Activated CD8-positive, alpha-beta T cell treated with anti-CD3 and anti-CD28 coated beads for 36 hours (primary cell): ENCODE data around the gene RSPH6A. TPM values are rescaled to one million over a fixed set of nuclear protein-coding genes. Genes with fewer than 3 reads are reported as not detected.

Experiments used
- ATAC-seq: fragments of 200-7000 bp; cut with Tn5 transposase; one replicate; pipeline ENCODE4 v1.10.0; 2021; ENCODE audit warnings: mild to moderate bottlenecking, moderate library complexity
- CTCF ChIA-PET: fragments of 350-600 bp; sonication (Branson Sonifier 250); formaldehyde crosslinking; loops from one replicate; lab custom pipeline; 2021; ENCODE audit warnings: antibody characterized with exemption; lab: Charles Lee
- POLR2A ChIA-PET: fragments of 350-600 bp; sonication (Branson Sonifier 250); formaldehyde crosslinking; loops from one replicate; lab custom pipeline; 2021; ENCODE audit warnings: antibody characterized with exemption; lab: Charles Lee
- DNase-seq: peaks from one replicate; pipeline ENCODE4 v3.0.0-alpha.2; 2020
- H3K27ac Mint-ChIP-seq: one replicate; pipeline ENCODE4 v1.8.0; 2021; ENCODE audit warnings: mild to moderate bottlenecking, mixed read lengths
- H3K27me3 Mint-ChIP-seq: one replicate; pipeline ENCODE4 v1.8.0; 2021; ENCODE audit warnings: mixed read lengths
- H3K36me3 Mint-ChIP-seq: one replicate; pipeline ENCODE4 v1.8.0; 2021; ENCODE audit warnings: low read depth, mixed read lengths
- H3K4me1 Mint-ChIP-seq: one replicate; pipeline ENCODE4 v1.8.0; 2021; ENCODE audit warnings: low read depth, mixed read lengths
- H3K4me3 Mint-ChIP-seq: one replicate; pipeline ENCODE4 v1.8.0; 2021; ENCODE audit warnings: mild to moderate bottlenecking, moderate library complexity, mixed read lengths
- H3K9me3 Mint-ChIP-seq: one replicate; pipeline ENCODE4 v1.8.0; 2021; ENCODE audit warnings: mixed read lengths
- intact Hi-C: fragments of 100-400 bp; cut with micrococcal nuclease; formaldehyde crosslinking; loops from one replicate; pipeline ENCODE4 v1.10.0; 2022
- total RNA-seq, 2 experiments: library from RNA; stranded (reverse); gene quantifications; one replicate each; pipeline ENCODE4 v1.2.3, GENCODE V29; 2021
- TF ChIP-seq, protein P1 (sequence below): fragments of 200-600 bp; IDR thresholded peaks from one replicate; pipeline ENCODE4 v1.8.0; 2022; ENCODE audit warnings: antibody characterized with exemption, mild to moderate bottlenecking

RSPH6A gene
- total RNA-seq, 2 experiments from 2014 or later: 0.41 to 0.63 TPM

DNA sequence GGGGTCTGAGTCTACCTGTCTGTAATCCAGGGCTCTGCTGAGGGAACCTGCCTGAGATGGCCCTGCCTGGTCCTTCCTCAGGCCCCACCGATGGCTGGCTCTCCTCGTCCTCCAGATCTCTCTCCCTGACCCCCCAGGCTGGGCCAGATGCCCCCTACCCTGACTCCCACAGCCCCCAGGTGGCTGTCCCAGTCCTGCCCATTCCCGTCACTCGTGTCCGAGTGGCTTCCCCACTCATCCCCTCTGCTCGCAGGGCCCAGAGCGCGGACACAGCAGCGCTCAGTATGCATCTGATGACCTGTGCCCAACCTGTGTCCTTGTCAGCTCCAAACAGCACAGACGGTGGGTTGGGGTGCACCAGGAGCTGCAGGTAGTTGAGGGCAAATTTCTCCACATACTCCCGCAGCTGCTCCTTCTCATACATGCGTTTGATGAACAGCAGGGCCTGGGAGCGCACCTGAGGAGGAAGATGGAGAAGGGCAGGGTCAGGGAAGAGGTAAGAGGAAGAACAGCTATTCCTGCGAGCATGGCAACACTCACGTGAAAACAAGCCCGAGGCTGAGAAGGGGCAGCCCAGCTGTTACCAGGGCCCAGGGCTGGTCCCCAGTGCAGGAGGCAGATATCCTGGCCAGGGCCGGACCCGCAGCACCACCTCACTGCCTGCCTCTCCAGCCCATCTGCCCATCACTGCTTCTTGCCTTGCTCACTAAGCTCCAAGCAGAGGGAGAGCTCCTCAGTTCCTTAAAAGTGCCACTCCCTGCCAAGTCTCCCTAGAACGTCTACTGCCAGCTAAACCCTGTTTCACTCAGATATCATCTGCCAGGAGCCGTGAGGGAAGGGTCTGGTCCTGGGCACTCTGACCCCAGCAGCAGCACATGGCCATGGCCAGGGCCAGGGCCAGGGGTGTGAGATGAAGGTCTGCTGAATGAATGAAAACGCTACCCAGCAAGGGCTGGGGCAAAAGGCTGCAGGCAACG, 11.1 kb upstream of the RSPH6A start:
- DNase-seq (no peak), ATAC-seq (no peak)
- Mint-ChIP-seq H3K36me3 (peaks cover 51% of the 10 kb centered on the region), H3K27ac (no peak overlapping the region), H3K4me3 (no peak overlapping the region), H3K9me3 (no peaks in the 10 kb centered on the region), H3K4me1 (no peaks in the 10 kb centered on the region), H3K27me3 (no peaks in the 10 kb centered on the region)
- CTCF ChIA-PET: interaction anchor here (4.7 kb wide), 1 partner anchor 9 kb away, joined by 35 read pairs; no protein-coding TSS in a partner anchor
- POLR2A ChIA-PET: interaction anchor here (1.0 to 2.1 kb wide), 2 partner anchors 9 to 11 kb away, joined by 4 to 8 read pairs; partner anchors contain the start of gene RSPH6A
- TF ChIP-seq, protein P1, sequence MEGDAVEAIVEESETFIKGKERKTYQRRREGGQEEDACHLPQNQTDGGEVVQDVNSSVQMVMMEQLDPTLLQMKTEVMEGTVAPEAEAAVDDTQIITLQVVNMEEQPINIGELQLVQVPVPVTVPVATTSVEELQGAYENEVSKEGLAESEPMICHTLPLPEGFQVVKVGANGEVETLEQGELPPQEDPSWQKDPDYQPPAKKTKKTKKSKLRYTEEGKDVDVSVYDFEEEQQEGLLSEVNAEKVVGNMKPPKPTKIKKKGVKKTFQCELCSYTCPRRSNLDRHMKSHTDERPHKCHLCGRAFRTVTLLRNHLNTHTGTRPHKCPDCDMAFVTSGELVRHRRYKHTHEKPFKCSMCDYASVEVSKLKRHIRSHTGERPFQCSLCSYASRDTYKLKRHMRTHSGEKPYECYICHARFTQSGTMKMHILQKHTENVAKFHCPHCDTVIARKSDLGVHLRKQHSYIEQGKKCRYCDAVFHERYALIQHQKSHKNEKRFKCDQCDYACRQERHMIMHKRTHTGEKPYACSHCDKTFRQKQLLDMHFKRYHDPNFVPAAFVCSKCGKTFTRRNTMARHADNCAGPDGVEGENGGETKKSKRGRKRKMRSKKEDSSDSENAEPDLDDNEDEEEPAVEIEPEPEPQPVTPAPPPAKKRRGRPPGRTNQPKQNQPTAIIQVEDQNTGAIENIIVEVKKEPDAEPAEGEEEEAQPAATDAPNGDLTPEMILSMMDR: no peak
- intact Hi-C loops: no loop called here

DNA sequence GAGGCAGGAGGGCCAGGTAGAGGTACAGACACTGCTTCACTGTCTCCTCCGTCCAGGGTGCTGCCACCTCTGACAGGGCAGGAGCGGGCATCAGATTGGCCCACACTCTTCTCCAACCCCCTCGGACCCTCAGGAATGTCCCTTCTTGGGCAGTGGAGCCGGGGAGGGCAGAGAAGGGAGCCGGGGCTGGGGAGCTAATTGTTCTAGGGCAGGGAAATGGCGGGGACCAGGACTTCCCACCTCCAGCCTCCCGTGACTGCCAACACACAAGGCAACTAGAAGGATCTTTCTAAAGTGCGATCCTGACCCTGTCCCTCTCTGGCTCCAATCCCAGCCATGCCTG, 10.1 kb upstream of the RSPH6A start:
- POLR2A ChIA-PET: interaction anchor here (1.2 to 2.1 kb wide), 4 partner anchors 8 to 30 kb away, joined by 4 to 8 read pairs (median 4); no protein-coding TSS in a partner anchor
- Mint-ChIP-seq H3K4me1 (no peaks in the 10 kb centered on the region), H3K4me3 (no peak overlapping the region), H3K9me3 (no peaks in the 10 kb centered on the region), H3K27ac (no peak overlapping the region), H3K27me3 (no peaks in the 10 kb centered on the region), H3K36me3 (peaks cover 46% of the 10 kb centered on the region)
- TF ChIP-seq, protein P1: no peak
- CTCF ChIA-PET: interaction anchor here (1.1 to 4.7 kb wide), 3 partner anchors 8 to 26 kb away, joined by 3 to 35 read pairs (median 4); no protein-coding TSS in a partner anchor
- no peak for DNase-seq
- ATAC-seq: no peak
- intact Hi-C loops: no loop called here

DNA sequence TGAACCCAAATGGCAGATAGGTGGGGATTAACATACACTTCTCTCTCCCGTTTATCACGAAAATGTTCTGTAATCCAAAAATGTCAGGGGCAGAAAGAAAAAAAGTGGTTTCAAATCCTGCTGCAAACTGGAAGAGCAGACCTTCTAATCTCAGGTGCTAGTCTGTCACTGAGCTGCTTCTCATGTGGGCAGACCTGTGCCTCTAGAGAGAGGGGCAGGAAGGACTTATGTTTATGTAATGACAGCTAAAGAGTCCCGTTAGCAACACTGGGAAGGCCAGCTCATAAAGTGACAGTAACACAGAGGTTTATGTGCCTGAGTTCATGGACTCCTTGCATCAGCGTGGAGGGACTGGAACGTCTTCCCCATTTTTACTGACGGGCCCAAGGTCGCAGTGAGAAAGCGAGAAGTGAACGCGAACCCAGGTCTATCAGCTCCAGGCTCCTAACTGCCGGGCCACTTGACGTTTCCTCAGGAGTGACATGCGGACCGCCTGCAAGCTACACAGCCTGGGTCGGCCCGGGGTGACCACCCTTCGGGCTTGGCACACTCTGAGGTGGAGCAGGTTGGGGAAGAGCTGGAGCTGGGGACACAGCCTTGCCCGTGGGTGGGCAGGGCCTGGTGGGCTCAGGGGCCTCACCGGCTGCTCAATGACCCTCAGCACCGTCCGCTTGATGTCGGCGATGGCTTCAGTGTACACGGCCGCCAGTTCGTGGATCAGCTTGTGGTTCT, 9.6 kb upstream of the RSPH6A start:
- intact Hi-C loops: no loop called here
- Mint-ChIP-seq H3K4me1 (no peaks in the 10 kb centered on the region), H3K36me3 (peaks cover 45% of the 10 kb centered on the region), H3K27ac (no peak overlapping the region), H3K9me3 (no peaks in the 10 kb centered on the region), H3K4me3 (no peak overlapping the region), H3K27me3 (no peaks in the 10 kb centered on the region)
- POLR2A ChIA-PET: interaction anchor here (0.7 to 1.7 kb wide), 4 partner anchors 25 to 204 kb away, joined by 3 to 4 read pairs (median 4); no protein-coding TSS in a partner anchor
- no peak for ATAC-seq
- no peak for DNase-seq
- CTCF ChIA-PET: interaction anchor here (1.1 to 4.7 kb wide), 3 partner anchors 7 to 25 kb away, joined by 3 to 35 read pairs (median 4); no protein-coding TSS in a partner anchor
- TF ChIP-seq, protein P1: no peak

DNA sequence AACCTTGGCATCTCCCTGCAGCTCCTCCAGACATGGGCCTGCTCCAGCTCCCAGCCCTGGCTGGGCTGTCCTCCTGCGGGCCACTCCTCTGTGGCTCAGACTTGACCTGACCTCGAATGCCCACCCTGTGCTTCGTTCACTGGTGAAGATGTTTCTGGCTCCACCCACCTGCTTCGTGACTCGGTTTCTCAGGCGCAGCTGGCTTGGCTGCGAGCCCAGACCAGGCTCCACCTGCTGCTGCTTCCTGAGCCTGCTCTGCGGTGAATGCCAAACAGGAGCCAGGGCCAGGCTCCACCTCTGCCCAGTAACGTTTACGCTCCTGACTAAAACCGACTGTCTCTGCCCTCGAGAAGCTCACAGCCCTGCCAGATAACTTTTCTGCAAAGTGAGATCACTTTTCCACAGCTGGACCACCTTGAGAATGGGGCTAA, 8.9 kb upstream of the RSPH6A start:
- no peaks in the 10 kb centered on the region for H3K27me3 Mint-ChIP-seq
- TF ChIP-seq, protein P1: no peak
- intact Hi-C loops: no loop called here
- H3K4me1 Mint-ChIP-seq: no peaks in the 10 kb centered on the region
- no peaks in the 10 kb centered on the region for H3K9me3 Mint-ChIP-seq
- ChIA-PET CTCF (interaction anchor here (1.0 to 4.7 kb wide), 5 partner anchors 7 to 58 kb away, joined by 3 to 35 read pairs (median 4); no protein-coding TSS in a partner anchor), POLR2A (interaction anchor here (0.7 to 1.7 kb wide), 5 partner anchors 8 to 203 kb away, joined by 3 to 4 read pairs (median 3); partner anchors contain the start of gene RSPH6A)
- H3K27ac Mint-ChIP-seq: no peak overlapping the region
- no peak for ATAC-seq
- DNase-seq: no peak
- H3K4me3 Mint-ChIP-seq: no peak overlapping the region
- peaks cover 39% of the 10 kb centered on the region for H3K36me3 Mint-ChIP-seq
